Spleen (tissue), 11 donors: ENCODE results near the gene KRT7. TPM values are rescaled to one million over a fixed set of nuclear protein-coding genes. Genes with fewer than 3 reads are reported as not detected.

Experiments used
- DNase-seq: peaks from one replicate; pipeline ENCODE4 v3.0.0-alpha.2; 2020
- H3K27ac ChIP-seq, 8 donors: fragments of 200-600 bp; sonication (generic) in 7 of 8; 1 replicate in 4 of 8; 2 replicates in 4 of 8; pipeline versions ENCODE4 v1.5.0 to v1.8.0; 2016 to 2021; ENCODE audit warnings: inconsistent platforms in 4 of 8, mild to moderate bottlenecking in 4 of 8, moderate library complexity in 1 of 8
- H3K27me3 ChIP-seq, 7 donors: fragments of 200-600 bp; sonication (generic) in 6 of 7; replicated peaks in 1 of 7; 1 replicate in 4 of 7; 2 replicates in 3 of 7; pipeline versions ENCODE4 v1.5.0 to v1.8.0; 2016 to 2021; ENCODE audit warnings: inconsistent platforms in 3 of 7, mild to moderate bottlenecking in 1 of 7
- H3K36me3 ChIP-seq, 6 donors: fragments of 200-600 bp; sonication (generic) in 5 of 6; 1 replicate in 4 of 6; 2 replicates in 2 of 6; pipeline versions ENCODE4 v1.5.0 to v1.8.0; 2016 to 2021; ENCODE audit warnings: inconsistent platforms in 2 of 6
- H3K4me1 ChIP-seq, 6 donors: fragments of 200-600 bp; sonication (generic) in 5 of 6; 1 replicate in 3 of 6; 2 replicates in 3 of 6; pipeline versions ENCODE4 v1.5.0 to v1.8.0; 2016 to 2021; ENCODE audit warnings: inconsistent platforms in 3 of 6
- H3K4me3 ChIP-seq, 8 donors: fragments of 200-600 bp; sonication (generic) in 7 of 8; 1 replicate in 4 of 8; 2 replicates in 4 of 8; pipeline versions ENCODE4 v1.5.0 to v1.8.0; 2016 to 2021; ENCODE audit warnings: inconsistent platforms in 4 of 8, mild to moderate bottlenecking in 4 of 8, moderate library complexity in 2 of 8
- H3K9me3 ChIP-seq, 8 donors: fragments of 200-600 bp; sonication (generic) in 7 of 8; 1 replicate in 4 of 8; 2 replicates in 4 of 8; pipeline versions ENCODE4 v1.5.0 to v1.8.0; 2016 to 2021; ENCODE audit warnings: inconsistent platforms in 4 of 8
- CTCF ChIP-seq, 11 experiments: fragments of 200-600 bp in 7 of 11; fragments of 450-650 bp in 4 of 11; sonication (generic) in 4 of 11; IDR thresholded peaks in 8 of 11; conservative IDR thresholded peaks in 3 of 11; 1 replicate in 7 of 11; 2 replicates in 4 of 11; pipeline versions ENCODE4 v1.4.0 to v1.8.0; 2016 to 2021; ENCODE audit warnings: antibody characterized with exemption in 11 of 11, inconsistent platforms in 4 of 11, mild to moderate bottlenecking in 1 of 11
- POLR2A ChIP-seq, 3 donors: fragments of 450-650 bp; IDR thresholded peaks; one replicate each; pipeline ENCODE4 v1.5.1; 2017; ENCODE audit warnings: antibody characterized with exemption in 3 of 3, mild to moderate bottlenecking in 1 of 3
- POLR2AphosphoS5 ChIP-seq, 3 donors: sonication (generic); formaldehyde crosslinking; IDR thresholded peaks; one replicate each; pipeline ENCODE4 v1.5.1; 2017; ENCODE audit warnings: antibody characterized with exemption in 3 of 3
- WGBS, 5 donors: extraction: QIAGEN DNeasy Blood & Tissue Kit in 3 of 5; methylation state at CpG; one replicate each; pipeline versions ENCODE4 v1.1.5 to v1.1.7; 2013 to 2018; 5-methylcytosine and 5-hydroxymethylcytosine counted together
- intact Hi-C: fragments of 100-400 bp; cut with DNase I; formaldehyde crosslinking; loops from one replicate; pipeline ENCODE4 v1.15.0; 2023; ENCODE audit warnings: low total_unique reads
- polyA plus RNA-seq, 3 donors: library from polyadenylated mRNA; stranded (reverse); fragments of 200-250 nt; gene quantifications; one replicate each; pipeline ENCODE4 v1.2.1, GENCODE V29; 2013
- total RNA-seq, 7 donors: library from RNA; depleted of rRNA in 3 of 7; stranded (reverse); fragments of >200 nt in 3 of 7; fragmentation: NEBNext Ultra II Directional in 4 of 7; extraction: Animal tissue kit (Norgen Biotek cat#: 25700) in 4 of 7; gene quantifications; one replicate each; pipeline versions ENCODE4 v1.1.0 to v1.2.1, GENCODE V29; 2016 to 2021
- donor health status: healthy with polysubstance abuse.
- donor health status: DM: no; HTN: no; CAD: no; lungs with moderate emphysema.
- donor health status: DM: no; HTN: no; CAD: no.
- donor health status: Bipolar disorder and iron deficiency.
- donor health status: healthy.
- donor health status: DM: no; HTN: no; CAD: no.
- donor health status: DM: yes; HTN: yes; CAD: no.

KRT7 gene
- total and polyA plus RNA-seq, 10 donors, result 0.73 to 1.9 (median 1.2) TPM; not detected in 3

- intact Hi-C loops, result no loop called here
- 59 to 77% (median 75%) methylated on average over 2 to 4 of the region's 4 CpGs for WGBS, 5 donors
Measured at GRCh38 chr12:52280796-52281560, 47.9 kb downstream of the KRT7 start.

GRCh38 chr12:52284562-52285171, 51.6 kb downstream of the KRT7 start:
- Histone ChIP-seq H3K27me3 (peaks cover 0 to 4% (median 0%) of the 10 kb centered on the region in 7 donors), H3K27ac (no peak overlapping the region), H3K4me3 (no peak overlapping the region), H3K4me1 (peaks cover 0 to 12% (median 0%) of the 10 kb centered on the region in 6 donors), H3K36me3 (no peaks in the 10 kb centered on the region), H3K9me3 (no peaks in the 10 kb centered on the region)
- intact Hi-C loops, result no loop called here
- TF ChIP-seq POLR2AphosphoS5 (IDR thresholded peaks at IDR 0.05), result no peak
- no peak for TF ChIP-seq POLR2A (IDR thresholded peaks at IDR 0.05)
- no peak for TF ChIP-seq CTCF (IDR thresholded peaks at IDR 0.05 in 8 of 11, conservative IDR thresholded peaks at IDR 0.05 in 3 of 11)
- no peak for DNase-seq
- 59 to 75% (median 72%) methylated on average over 4 of the region's 4 CpGs for WGBS, 5 donors

More at GRCh38 chr12:52280796-52281560, 47.9 kb downstream of the KRT7 start:
- H3K27ac ChIP-seq, result peak overlapping the region in 4 of 8 donors; percentile 17 to 48 (median 22)
- H3K27me3 ChIP-seq, result peaks cover 0 to 35% (median 4%) of the 10 kb centered on the region in 7 donors
- no peak overlapping the region for H3K4me3 ChIP-seq
- no peaks in the 10 kb centered on the region for H3K36me3 ChIP-seq
- TF ChIP-seq CTCF (IDR thresholded peaks at IDR 0.05 in 8 of 11, conservative IDR thresholded peaks at IDR 0.05 in 3 of 11) (no peak), POLR2AphosphoS5 (IDR thresholded peaks at IDR 0.05) (no peak), POLR2A (IDR thresholded peaks at IDR 0.05) (no peak)
- H3K4me1 ChIP-seq, result peaks cover 0 to 25% (median 9%) of the 10 kb centered on the region in 6 donors
- DNase-seq, result peak; percentile 61
- no peaks in the 10 kb centered on the region for H3K9me3 ChIP-seq

- TF ChIP-seq CTCF (IDR thresholded peaks at IDR 0.05 in 8 of 11, conservative IDR thresholded peaks at IDR 0.05 in 3 of 11), result no peak
- TF ChIP-seq POLR2AphosphoS5 (IDR thresholded peaks at IDR 0.05), result no peak
- H3K27me3 ChIP-seq, result no peaks in the 10 kb centered on the region
- no peaks in the 10 kb centered on the region for H3K36me3 ChIP-seq
- H3K9me3 ChIP-seq, result no peaks in the 10 kb centered on the region
- no peak overlapping the region for H3K27ac ChIP-seq
- H3K4me3 ChIP-seq, result no peak overlapping the region
- intact Hi-C loops, result no loop called here
- 55 to 98% (median 89%) methylated on average over 2 of the region's 2 CpGs for WGBS, 5 donors
- no peak for DNase-seq
- peaks cover 0 to 6% (median 0%) of the 10 kb centered on the region in 6 donors for H3K4me1 ChIP-seq
Measured at GRCh38 chr12:52285172-52285745, 52.2 kb downstream of the KRT7 start.
